ENCODE results near the gene GCLM.

GRCh38 chr1:93871366-93871765, 37.9 kb downstream of the GCLM start:
- no peak for TF ChIP-seq CTCF (IDR thresholded peaks at IDR 0.05)
- TF ChIP-seq EP300 (IDR thresholded peaks at IDR 0.05), result no peak
- no peak for TF ChIP-seq POLR2A (IDR thresholded peaks at IDR 0.05)
